GM23338 (cell line): ENCODE measurements around the gene ERCC1. TPM values are rescaled to one million over a fixed set of nuclear protein-coding genes. Genes with fewer than 3 reads are reported as not detected.

Source experiments
- ATAC-seq: fragments of 200-7000 bp; cut with Tn5 transposase; 3 replicates; pipeline ENCODE4 v1.9.1; 2020
- DNase-seq: peaks from one replicate; pipeline ENCODE4 v3.0.0-alpha.2; 2015; ENCODE audit warnings: low spot score
- H2AFZ ChIP-seq: fragments of 200-600 bp; sonication (generic); 2 replicates; pipeline ENCODE4 v1.8.0; 2016; ENCODE audit warnings: antibody characterized with exemption, mild to moderate bottlenecking, moderate library complexity
- H3F3A ChIP-seq: fragments of 200-600 bp; sonication (generic); replicated peaks from 2 replicates; pipeline ENCODE4 v1.8.0; 2017; ENCODE audit warnings: antibody characterized with exemption, mixed run types, low read depth
- H3K27ac ChIP-seq: fragments of 200-600 bp; sonication (generic); 2 replicates; pipeline ENCODE4 v1.6.1; 2016; ENCODE audit warnings: low read depth
- H3K27me3 ChIP-seq: fragments of 200-600 bp; sonication (generic); 2 replicates; pipeline ENCODE4 v1.8.0; 2016; ENCODE audit warnings: mild to moderate bottlenecking, mixed run types, moderate library complexity; ENCODE audit not compliant: insufficient read depth
- H3K36me3 ChIP-seq: fragments of 200-600 bp; sonication (generic); 2 replicates; pipeline ENCODE4 v1.8.0; 2016; ENCODE audit warnings: mild to moderate bottlenecking; ENCODE audit not compliant: insufficient read depth
- H3K4me1 ChIP-seq: fragments of 200-600 bp; sonication (generic); 2 replicates; pipeline ENCODE4 v1.8.0; 2016; ENCODE audit warnings: mild to moderate bottlenecking, moderate library complexity; ENCODE audit not compliant: insufficient read depth
- H3K4me2 ChIP-seq: fragments of 200-600 bp; sonication (generic); 2 replicates; pipeline ENCODE4 v1.7.1; 2017; ENCODE audit warnings: mixed run types
- H3K4me3 ChIP-seq: fragments of 200-600 bp; sonication (generic); 2 replicates; pipeline ENCODE4 v1.6.1; 2016; ENCODE audit warnings: mixed run types
- H3K79me2 ChIP-seq: fragments of 200-600 bp; sonication (generic); replicated peaks from 2 replicates; pipeline ENCODE4 v1.8.0; 2017; ENCODE audit warnings: mild to moderate bottlenecking; ENCODE audit not compliant: insufficient read depth
- H3K9me2 ChIP-seq: fragments of 200-600 bp; sonication (generic); 2 replicates; pipeline ENCODE4 v1.8.0; 2017; ENCODE audit not compliant: insufficient read depth
- H4K20me1 ChIP-seq: fragments of 200-600 bp; sonication (generic); replicated peaks from 2 replicates; pipeline ENCODE4 v1.8.0; 2017; ENCODE audit warnings: mild to moderate bottlenecking; ENCODE audit not compliant: insufficient read depth
- H3K27ac Mint-ChIP-seq: 2 replicates; pipeline ENCODE4 v1.8.0; 2020; ENCODE audit warnings: inconsistent platforms, mild to moderate bottlenecking, moderate library complexity, mixed read lengths
- H3K27me3 Mint-ChIP-seq: 3 replicates; pipeline ENCODE4 v1.8.0; 2022; ENCODE audit warnings: low read depth, mild to moderate bottlenecking, moderate library complexity, mixed read lengths, inconsistent platforms; ENCODE audit not compliant: insufficient read depth, poor library complexity
- H3K36me3 Mint-ChIP-seq: 3 replicates; pipeline ENCODE4 v1.8.0; 2021; ENCODE audit warnings: low read depth, mild to moderate bottlenecking, inconsistent platforms, moderate library complexity, mixed read lengths
- H3K4me1 Mint-ChIP-seq: 3 replicates; pipeline ENCODE4 v1.8.0; 2020; ENCODE audit warnings: mild to moderate bottlenecking, inconsistent platforms, mixed read lengths
- H3K4me3 Mint-ChIP-seq: 3 replicates; pipeline ENCODE4 v1.8.0; 2021; ENCODE audit warnings: moderate library complexity, mild to moderate bottlenecking, inconsistent platforms, mixed read lengths
- H3K9me3 Mint-ChIP-seq: 3 replicates; pipeline ENCODE4 v1.8.0; 2020; ENCODE audit warnings: moderate library complexity, mild to moderate bottlenecking, inconsistent platforms, mixed read lengths
- CREB1 ChIP-seq: fragments of 250-450 bp; sonication (Bioruptor Pico); IDR thresholded peaks from 2 replicates; pipeline ENCODE4 v1.5.0; 2020; ENCODE audit warnings: low read depth, mild to moderate bottlenecking, moderate library complexity
- EZH2 ChIP-seq: fragments of 200-600 bp; sonication (generic); IDR thresholded peaks from one replicate; pipeline ENCODE4 v1.8.0; 2017; ENCODE audit warnings: antibody characterized with exemption, mild to moderate bottlenecking, low read depth; ENCODE audit not compliant: unreplicated experiment
- EZH2phosphoT487 ChIP-seq: fragments of 200-600 bp; sonication (generic); IDR thresholded peaks from one replicate; pipeline ENCODE4 v1.8.1; 2018; ENCODE audit warnings: antibody characterized with exemption; ENCODE audit not compliant: unreplicated experiment
- JUNB ChIP-seq: IDR thresholded peaks from one replicate; pipeline ENCODE4 v1.6.1; 2016; ENCODE audit warnings: antibody characterized with exemption; ENCODE audit not compliant: unreplicated experiment
- NANOG ChIP-seq: IDR thresholded peaks from 2 replicates; pipeline ENCODE4 v1.6.1; 2016; ENCODE audit warnings: antibody characterized with exemption, borderline replicate concordance
- POLR2AphosphoS5 ChIP-seq: IDR thresholded peaks from 2 replicates; pipeline ENCODE4 v1.6.1; 2016; ENCODE audit warnings: antibody characterized with exemption, low read depth
- STAT1 ChIP-seq: IDR thresholded peaks from one replicate; pipeline ENCODE4 v1.6.1; 2016; ENCODE audit warnings: antibody characterized with exemption; ENCODE audit not compliant: unreplicated experiment
- ZNF114 ChIP-seq: fragments of 250-450 bp; sonication (Bioruptor Pico); IDR thresholded peaks from 2 replicates; pipeline ENCODE4 v1.5.0; 2020; ENCODE audit warnings: mild to moderate bottlenecking, moderate library complexity
- ZNF331 ChIP-seq: fragments of 250-450 bp; sonication (Bioruptor Pico); IDR thresholded peaks from 2 replicates; pipeline ENCODE4 v1.5.0; 2020; ENCODE audit warnings: low read depth, mild to moderate bottlenecking, moderate library complexity
- polyA plus RNA-seq: library from polyadenylated mRNA; unstranded; fragments of >200 nt; fragmentation: Nextera tagmentation; extraction: Ambion mirVana; gene quantifications from 2 replicates; pipeline ENCODE4 v1.2.1, GENCODE V29; 2016
- total RNA-seq: library from RNA; depleted of rRNA; stranded (reverse); fragments of >200 nt; shearing (Covaris generic); gene quantifications from 2 replicates; pipeline ENCODE4 v1.2.3, GENCODE V29; 2014
- TF ChIP-seq, protein P1 (sequence below): IDR thresholded peaks from 2 replicates; pipeline ENCODE4 v1.6.1; 2016; ENCODE audit warnings: antibody characterized with exemption
- TF ChIP-seq, protein P2 (sequence below): fragments of 250-450 bp; sonication (Bioruptor Pico); IDR thresholded peaks from 2 replicates; pipeline ENCODE4 v1.5.0; 2020; ENCODE audit warnings: mild to moderate bottlenecking, moderate library complexity
- TF ChIP-seq, protein P3 (sequence below), 2 experiments: fragments of 200-600 bp in 1 of 2; sonication (generic) in 1 of 2; conservative IDR thresholded peaks; 2 replicates each; pipeline versions ENCODE4 v1.5.1 to v1.6.1; 2016 to 2017; ENCODE audit warnings: antibody characterized with exemption in 2 of 2, low read depth in 2 of 2, mild to moderate bottlenecking in 2 of 2, moderate library complexity in 1 of 2
- TF ChIP-seq, protein P4 (sequence below): IDR thresholded peaks from one replicate; pipeline ENCODE4 v1.6.1; 2018; ENCODE audit warnings: antibody characterized with exemption; ENCODE audit not compliant: unreplicated experiment

ERCC1 gene
- total and polyA plus RNA-seq, 2 experiments from 2014 or later, result 39.0 to 52.3 TPM

DNA sequence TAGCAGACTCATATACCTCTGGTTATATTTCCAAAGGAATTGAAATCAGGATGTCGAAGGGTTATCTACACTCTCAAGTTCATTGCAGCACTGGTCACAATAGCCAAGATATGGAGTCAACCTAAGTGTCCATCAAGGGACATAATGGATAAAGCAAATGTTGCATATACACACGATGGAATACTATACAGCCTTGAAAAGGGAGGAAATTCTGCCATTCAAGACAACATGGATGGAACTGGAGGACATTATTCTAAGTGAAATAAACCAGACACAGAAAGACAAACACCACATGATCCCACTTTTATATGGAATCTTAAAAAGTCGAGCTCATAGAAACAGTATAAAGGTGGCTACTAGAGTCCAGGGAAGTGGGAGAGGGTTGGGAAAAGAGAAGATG lies 13.6 kb upstream of the ERCC1 start:
- Histone ChIP-seq H3K9me2 (no peaks in the 10 kb centered on the region), H3K36me3 (no peaks in the 10 kb centered on the region), H3K27me3 (peaks cover 12% of the 10 kb centered on the region; the same call in 1 of the 2 replicates), H3F3A (peaks cover 15% of the 10 kb centered on the region; the same call in 1 of the 2 replicates), H3K4me2 (no peak overlapping the region), H3K79me2 (no peaks in the 10 kb centered on the region), H3K4me1 (peaks cover 8% of the 10 kb centered on the region), H3K27ac (no peak overlapping the region), H2AFZ (no peak overlapping the region), H3K4me3 (no peak overlapping the region), H4K20me1 (no peaks in the 10 kb centered on the region)
- no peaks in the 10 kb centered on the region for H3K9me3 Mint-ChIP-seq
- H3K36me3 Mint-ChIP-seq, result no peaks in the 10 kb centered on the region; the same call in 2 of the 3 replicates
- peaks cover 12% of the 10 kb centered on the region for H3K4me1 Mint-ChIP-seq
- ATAC-seq, result no peak
- no peak for DNase-seq
- H3K4me3 Mint-ChIP-seq, result no peak overlapping the region
- peaks cover 10% of the 10 kb centered on the region for H3K27me3 Mint-ChIP-seq
- no peak overlapping the region for H3K27ac Mint-ChIP-seq
- TF ChIP-seq NANOG (no peak), POLR2AphosphoS5 (no peak), ZNF114 (CRISPR knock-in tag) (no peak), CREB1 (no peak), EZH2phosphoT487 (no peak), JUNB (no peak), ZNF331 (CRISPR knock-in tag) (no peak), STAT1 (no peak), EZH2 (no peak)
- TF ChIP-seq, protein P1, sequence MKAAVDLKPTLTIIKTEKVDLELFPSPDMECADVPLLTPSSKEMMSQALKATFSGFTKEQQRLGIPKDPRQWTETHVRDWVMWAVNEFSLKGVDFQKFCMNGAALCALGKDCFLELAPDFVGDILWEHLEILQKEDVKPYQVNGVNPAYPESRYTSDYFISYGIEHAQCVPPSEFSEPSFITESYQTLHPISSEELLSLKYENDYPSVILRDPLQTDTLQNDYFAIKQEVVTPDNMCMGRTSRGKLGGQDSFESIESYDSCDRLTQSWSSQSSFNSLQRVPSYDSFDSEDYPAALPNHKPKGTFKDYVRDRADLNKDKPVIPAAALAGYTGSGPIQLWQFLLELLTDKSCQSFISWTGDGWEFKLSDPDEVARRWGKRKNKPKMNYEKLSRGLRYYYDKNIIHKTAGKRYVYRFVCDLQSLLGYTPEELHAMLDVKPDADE, result no peak
- TF ChIP-seq, protein P2, sequence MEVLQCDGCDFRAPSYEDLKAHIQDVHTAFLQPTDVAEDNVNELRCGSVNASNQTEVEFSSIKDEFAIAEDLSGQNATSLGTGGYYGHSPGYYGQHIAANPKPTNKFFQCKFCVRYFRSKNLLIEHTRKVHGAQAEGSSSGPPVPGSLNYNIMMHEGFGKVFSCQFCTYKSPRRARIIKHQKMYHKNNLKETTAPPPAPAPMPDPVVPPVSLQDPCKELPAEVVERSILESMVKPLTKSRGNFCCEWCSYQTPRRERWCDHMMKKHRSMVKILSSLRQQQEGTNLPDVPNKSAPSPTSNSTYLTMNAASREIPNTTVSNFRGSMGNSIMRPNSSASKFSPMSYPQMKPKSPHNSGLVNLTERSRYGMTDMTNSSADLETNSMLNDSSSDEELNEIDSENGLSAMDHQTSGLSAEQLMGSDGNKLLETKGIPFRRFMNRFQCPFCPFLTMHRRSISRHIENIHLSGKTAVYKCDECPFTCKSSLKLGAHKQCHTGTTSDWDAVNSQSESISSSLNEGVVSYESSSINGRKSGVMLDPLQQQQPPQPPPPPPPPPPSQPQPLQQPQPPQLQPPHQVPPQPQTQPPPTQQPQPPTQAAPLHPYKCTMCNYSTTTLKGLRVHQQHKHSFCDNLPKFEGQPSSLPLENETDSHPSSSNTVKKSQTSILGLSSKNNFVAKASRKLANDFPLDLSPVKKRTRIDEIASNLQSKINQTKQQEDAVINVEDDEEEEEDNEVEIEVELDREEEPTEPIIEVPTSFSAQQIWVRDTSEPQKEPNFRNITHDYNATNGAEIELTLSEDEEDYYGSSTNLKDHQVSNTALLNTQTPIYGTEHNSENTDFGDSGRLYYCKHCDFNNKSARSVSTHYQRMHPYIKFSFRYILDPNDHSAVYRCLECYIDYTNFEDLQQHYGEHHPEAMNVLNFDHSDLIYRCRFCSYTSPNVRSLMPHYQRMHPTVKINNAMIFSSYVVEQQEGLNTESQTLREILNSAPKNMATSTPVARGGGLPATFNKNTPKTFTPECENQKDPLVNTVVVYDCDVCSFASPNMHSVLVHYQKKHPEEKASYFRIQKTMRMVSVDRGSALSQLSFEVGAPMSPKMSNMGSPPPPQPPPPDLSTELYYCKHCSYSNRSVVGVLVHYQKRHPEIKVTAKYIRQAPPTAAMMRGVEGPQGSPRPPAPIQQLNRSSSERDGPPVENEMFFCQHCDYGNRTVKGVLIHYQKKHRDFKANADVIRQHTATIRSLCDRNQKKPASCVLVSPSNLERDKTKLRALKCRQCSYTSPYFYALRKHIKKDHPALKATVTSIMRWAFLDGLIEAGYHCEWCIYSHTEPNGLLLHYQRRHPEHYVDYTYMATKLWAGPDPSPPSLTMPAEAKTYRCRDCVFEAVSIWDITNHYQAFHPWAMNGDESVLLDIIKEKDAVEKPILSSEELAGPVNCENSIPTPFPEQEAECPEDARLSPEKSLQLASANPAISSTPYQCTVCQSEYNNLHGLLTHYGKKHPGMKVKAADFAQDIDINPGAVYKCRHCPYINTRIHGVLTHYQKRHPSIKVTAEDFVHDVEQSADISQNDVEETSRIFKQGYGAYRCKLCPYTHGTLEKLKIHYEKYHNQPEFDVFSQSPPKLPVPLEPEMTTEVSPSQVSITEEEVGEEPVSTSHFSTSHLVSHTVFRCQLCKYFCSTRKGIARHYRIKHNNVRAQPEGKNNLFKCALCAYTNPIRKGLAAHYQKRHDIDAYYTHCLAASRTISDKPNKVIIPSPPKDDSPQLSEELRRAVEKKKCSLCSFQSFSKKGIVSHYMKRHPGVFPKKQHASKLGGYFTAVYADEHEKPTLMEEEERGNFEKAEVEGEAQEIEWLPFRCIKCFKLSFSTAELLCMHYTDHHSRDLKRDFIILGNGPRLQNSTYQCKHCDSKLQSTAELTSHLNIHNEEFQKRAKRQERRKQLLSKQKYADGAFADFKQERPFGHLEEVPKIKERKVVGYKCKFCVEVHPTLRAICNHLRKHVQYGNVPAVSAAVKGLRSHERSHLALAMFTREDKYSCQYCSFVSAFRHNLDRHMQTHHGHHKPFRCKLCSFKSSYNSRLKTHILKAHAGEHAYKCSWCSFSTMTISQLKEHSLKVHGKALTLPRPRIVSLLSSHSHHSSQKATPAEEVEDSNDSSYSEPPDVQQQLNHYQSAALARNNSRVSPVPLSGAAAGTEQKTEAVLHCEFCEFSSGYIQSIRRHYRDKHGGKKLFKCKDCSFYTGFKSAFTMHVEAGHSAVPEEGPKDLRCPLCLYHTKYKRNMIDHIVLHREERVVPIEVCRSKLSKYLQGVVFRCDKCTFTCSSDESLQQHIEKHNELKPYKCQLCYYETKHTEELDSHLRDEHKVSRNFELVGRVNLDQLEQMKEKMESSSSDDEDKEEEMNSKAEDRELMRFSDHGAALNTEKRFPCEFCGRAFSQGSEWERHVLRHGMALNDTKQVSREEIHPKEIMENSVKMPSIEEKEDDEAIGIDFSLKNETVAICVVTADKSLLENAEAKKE (CRISPR knock-in tag), result no peak
- TF ChIP-seq, protein P3, sequence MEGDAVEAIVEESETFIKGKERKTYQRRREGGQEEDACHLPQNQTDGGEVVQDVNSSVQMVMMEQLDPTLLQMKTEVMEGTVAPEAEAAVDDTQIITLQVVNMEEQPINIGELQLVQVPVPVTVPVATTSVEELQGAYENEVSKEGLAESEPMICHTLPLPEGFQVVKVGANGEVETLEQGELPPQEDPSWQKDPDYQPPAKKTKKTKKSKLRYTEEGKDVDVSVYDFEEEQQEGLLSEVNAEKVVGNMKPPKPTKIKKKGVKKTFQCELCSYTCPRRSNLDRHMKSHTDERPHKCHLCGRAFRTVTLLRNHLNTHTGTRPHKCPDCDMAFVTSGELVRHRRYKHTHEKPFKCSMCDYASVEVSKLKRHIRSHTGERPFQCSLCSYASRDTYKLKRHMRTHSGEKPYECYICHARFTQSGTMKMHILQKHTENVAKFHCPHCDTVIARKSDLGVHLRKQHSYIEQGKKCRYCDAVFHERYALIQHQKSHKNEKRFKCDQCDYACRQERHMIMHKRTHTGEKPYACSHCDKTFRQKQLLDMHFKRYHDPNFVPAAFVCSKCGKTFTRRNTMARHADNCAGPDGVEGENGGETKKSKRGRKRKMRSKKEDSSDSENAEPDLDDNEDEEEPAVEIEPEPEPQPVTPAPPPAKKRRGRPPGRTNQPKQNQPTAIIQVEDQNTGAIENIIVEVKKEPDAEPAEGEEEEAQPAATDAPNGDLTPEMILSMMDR (conservative IDR thresholded peaks at IDR 0.05; ENCODE audit: low read depth in 2 of 2), result no peak
- TF ChIP-seq, protein P4, sequence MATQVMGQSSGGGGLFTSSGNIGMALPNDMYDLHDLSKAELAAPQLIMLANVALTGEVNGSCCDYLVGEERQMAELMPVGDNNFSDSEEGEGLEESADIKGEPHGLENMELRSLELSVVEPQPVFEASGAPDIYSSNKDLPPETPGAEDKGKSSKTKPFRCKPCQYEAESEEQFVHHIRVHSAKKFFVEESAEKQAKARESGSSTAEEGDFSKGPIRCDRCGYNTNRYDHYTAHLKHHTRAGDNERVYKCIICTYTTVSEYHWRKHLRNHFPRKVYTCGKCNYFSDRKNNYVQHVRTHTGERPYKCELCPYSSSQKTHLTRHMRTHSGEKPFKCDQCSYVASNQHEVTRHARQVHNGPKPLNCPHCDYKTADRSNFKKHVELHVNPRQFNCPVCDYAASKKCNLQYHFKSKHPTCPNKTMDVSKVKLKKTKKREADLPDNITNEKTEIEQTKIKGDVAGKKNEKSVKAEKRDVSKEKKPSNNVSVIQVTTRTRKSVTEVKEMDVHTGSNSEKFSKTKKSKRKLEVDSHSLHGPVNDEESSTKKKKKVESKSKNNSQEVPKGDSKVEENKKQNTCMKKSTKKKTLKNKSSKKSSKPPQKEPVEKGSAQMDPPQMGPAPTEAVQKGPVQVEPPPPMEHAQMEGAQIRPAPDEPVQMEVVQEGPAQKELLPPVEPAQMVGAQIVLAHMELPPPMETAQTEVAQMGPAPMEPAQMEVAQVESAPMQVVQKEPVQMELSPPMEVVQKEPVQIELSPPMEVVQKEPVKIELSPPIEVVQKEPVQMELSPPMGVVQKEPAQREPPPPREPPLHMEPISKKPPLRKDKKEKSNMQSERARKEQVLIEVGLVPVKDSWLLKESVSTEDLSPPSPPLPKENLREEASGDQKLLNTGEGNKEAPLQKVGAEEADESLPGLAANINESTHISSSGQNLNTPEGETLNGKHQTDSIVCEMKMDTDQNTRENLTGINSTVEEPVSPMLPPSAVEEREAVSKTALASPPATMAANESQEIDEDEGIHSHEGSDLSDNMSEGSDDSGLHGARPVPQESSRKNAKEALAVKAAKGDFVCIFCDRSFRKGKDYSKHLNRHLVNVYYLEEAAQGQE, result no peak
